Measurements from ENCODE around the gene FAM9B.

FAM9B gene

DNA sequence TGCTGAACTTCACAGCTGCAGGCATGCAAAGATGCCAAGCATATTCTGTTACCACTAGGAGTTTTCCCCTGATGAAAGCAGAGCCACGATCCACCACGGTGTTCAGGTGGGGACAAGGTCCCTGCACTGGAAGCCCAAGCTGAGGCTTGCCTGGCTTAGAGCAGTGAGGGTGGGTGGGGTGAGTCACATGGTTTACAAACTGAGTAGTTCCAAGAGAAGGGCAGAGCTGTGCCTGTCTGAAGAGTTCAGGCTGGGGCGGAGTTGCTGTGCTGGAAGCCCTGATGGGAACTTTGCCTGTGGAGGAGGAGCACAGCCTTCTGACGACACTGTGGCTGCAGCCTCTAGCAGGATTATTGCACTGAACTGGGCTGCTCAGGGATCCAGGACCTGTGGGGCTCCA is 45.5 kb downstream of the FAM9B start:
- in situ Hi-C loops (cut with MboI; ENCODE audit: low pct_unique_long_range_greater_than_20kb, low sequenced_read_pairs, unreplicated experiment), result no loop called here
- TF ChIP-seq, protein P1, sequence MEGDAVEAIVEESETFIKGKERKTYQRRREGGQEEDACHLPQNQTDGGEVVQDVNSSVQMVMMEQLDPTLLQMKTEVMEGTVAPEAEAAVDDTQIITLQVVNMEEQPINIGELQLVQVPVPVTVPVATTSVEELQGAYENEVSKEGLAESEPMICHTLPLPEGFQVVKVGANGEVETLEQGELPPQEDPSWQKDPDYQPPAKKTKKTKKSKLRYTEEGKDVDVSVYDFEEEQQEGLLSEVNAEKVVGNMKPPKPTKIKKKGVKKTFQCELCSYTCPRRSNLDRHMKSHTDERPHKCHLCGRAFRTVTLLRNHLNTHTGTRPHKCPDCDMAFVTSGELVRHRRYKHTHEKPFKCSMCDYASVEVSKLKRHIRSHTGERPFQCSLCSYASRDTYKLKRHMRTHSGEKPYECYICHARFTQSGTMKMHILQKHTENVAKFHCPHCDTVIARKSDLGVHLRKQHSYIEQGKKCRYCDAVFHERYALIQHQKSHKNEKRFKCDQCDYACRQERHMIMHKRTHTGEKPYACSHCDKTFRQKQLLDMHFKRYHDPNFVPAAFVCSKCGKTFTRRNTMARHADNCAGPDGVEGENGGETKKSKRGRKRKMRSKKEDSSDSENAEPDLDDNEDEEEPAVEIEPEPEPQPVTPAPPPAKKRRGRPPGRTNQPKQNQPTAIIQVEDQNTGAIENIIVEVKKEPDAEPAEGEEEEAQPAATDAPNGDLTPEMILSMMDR (IDR thresholded peaks at IDR 0.05; ENCODE audit: extremely low read depth, insufficient read depth, missing control alignments), result no peak
- no peak for DNase-seq (ENCODE audit: low spot score)

DNA sequence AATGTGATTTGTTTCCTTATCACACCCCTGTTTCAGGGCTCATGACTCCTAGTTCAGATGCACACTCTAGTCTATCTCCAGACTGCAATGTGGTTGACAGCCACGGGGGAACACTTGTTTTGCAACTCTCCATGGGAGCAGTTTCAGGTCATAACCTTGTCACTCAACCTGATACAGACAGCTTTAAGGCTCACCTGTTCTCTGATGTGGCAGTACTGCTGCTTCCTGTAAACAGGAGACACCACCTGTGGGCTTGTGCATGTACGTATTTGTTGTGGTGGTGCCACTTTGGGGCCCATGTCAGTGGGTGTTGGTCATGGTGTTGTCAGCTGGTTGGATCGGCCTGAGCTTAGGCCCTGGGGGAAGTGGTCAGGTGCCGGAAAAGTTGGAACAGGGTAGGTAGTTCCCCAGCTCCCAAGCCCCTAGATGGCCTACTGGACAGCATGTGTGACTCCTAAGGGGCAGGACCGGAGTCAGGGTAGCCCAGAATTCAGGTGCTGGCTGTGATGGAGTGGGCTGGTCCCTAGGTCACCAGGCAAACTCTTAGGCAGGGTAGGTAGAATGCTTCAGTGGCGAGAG is 46.2 kb downstream of the FAM9B start:
- in situ Hi-C loops (cut with MboI; ENCODE audit: low pct_unique_long_range_greater_than_20kb, low sequenced_read_pairs, unreplicated experiment), result no loop called here
- TF ChIP-seq, protein P1 (IDR thresholded peaks at IDR 0.05; ENCODE audit: extremely low read depth, insufficient read depth, missing control alignments), result no peak

DNA sequence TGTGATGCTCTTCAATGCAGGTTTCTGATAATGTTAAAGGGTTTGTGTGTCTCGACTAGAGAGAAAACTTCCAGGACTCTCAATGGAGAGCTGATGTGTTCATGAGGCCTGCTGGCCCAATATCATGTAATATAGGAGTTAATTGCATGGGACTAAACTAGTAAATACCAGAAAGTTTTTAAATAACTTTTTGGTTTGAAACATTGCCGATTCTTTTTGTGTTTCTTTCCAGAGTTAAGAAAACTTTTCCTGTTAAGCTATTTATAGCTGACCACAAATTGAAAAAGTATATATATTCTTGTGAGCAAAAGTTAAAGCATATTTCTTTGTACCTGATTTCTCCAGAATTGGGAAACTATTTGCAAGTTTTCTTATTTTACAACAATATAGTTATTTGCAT is 49.7 kb downstream of the FAM9B start:
- in situ Hi-C loops (cut with MboI; ENCODE audit: low pct_unique_long_range_greater_than_20kb, low sequenced_read_pairs, unreplicated experiment), result no loop called here
- TF ChIP-seq, protein P1 (IDR thresholded peaks at IDR 0.05; ENCODE audit: extremely low read depth, insufficient read depth, missing control alignments), result no peak
- DNase-seq (ENCODE audit: low spot score), result no peak

More for the DNA sequence above, 46.2 kb downstream of the FAM9B start:
- DNase-seq (ENCODE audit: low spot score), result no peak

DNA sequence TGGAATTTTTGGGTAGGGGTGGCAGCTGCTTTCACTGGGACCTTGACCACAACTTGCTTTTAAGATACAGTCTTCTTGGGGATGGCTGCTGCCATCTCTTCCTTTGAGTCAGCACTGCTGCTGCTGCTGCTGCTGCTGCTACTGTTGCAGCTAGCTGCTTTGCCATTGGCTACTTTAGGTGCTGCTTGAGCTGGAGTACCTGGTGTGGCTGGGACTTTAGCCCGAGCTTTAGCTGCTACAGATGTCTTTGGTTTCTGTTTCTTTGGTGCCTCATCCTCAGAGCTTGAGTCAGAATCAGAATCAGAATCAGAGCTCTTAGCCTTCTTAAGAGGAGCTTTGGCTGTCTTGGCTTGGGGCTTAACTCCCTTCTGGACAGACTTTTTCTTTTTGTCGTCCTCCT is 52.2 kb downstream of the FAM9B start:
- in situ Hi-C loops (cut with MboI; ENCODE audit: low pct_unique_long_range_greater_than_20kb, low sequenced_read_pairs, unreplicated experiment), result no loop called here
- TF ChIP-seq, protein P1 (IDR thresholded peaks at IDR 0.05; ENCODE audit: extremely low read depth, insufficient read depth, missing control alignments), result no peak
- DNase-seq (ENCODE audit: low spot score), result no peak

DNA sequence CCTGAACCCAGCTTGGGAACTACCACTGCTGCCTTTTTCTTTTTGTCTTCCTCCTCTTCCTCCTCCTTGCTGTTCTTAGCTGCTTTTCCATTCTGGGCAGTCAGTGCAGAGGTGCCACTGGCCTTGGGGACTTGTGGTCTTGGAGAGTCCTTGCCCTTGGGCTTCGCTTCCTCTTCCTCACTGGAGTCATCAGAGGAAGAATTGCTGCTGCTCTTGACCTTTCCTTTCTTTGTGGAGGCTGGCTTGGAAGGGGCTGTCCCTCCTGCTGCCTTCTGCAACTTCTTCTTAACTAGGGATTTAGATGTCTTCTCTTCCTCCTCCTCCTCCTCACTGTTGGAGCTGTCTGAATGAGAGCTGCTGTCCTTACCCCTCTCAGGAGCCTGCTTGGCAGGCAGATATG is 53.2 kb downstream of the FAM9B start:
- TF ChIP-seq, protein P1 (IDR thresholded peaks at IDR 0.05; ENCODE audit: extremely low read depth, insufficient read depth, missing control alignments), result no peak
- in situ Hi-C loops (cut with MboI; ENCODE audit: low pct_unique_long_range_greater_than_20kb, low sequenced_read_pairs, unreplicated experiment), result no loop called here

More for the DNA sequence above, 53.2 kb downstream of the FAM9B start:
- DNase-seq (ENCODE audit: low spot score), result no peak

Measured in GM13977 (cell line).